Measurements from ENCODE around the gene ZNF385C. TPM values are rescaled to one million over a fixed set of nuclear protein-coding genes. Genes with fewer than 3 reads are reported as not detected.

ZNF385C gene
- total and polyA plus RNA-seq, 2 of the 13 experiments (the other 11 are each of a cell fraction or from before 2014, with no cell fraction given) = 2.3 to 6.1 TPM

DNA sequence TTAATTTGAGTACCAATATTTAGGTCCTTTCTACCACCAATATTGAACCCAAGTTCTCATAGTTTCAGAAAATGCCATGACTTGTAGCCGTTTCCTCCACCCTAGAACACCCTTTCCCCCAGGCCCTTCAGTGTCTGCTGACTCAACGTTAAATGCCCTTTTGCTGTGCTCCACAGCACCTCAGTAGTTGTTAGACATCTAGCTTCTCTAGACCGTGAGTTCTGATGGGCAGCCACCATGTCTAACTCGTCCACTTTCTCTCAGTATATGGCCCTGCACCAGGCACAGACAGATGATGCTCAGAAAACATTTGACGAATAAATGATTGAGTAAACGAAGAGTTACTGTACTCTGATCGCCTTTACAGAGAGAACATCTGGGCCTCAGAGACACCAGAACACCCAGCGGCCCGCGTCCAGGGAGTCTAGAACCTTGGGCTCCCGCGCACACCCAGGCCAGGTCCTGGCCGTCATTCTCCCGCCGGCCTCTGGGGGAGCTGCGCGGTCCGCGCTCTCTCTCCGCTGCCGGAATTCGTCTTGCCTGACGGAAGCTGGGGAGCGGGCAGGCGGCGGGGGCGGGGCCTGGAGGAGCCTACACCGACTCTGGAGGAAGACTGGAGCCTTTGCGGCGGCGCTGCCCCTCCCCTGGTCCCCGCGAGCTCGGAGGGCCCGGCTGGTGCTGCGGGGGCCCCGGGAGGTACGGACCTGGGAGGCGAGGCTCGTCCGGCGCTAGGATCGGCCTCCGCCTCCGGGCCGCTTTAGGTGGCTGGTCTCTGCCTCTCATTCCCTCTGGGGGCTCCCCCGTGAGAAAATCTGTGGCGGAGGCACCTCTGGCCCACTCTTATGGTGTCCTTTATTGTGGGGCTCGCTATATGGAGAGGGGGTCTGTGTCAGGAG lies 78.5 kb downstream of the ZNF385C start, which contains the start of gene NKIRAS2 (continued):
- TF ChIP-seq SKI (IDR thresholded peaks at IDR 0.05; ENCODE audit: partially characterized antibody) = peak; percentile 63
- TF ChIP-seq HMG20B (CRISPR knock-in tag; conservative IDR thresholded peaks at IDR 0.05) = no peak
- TF ChIP-seq ZFP37 (CRISPR knock-in tag; IDR thresholded peaks at IDR 0.05; ENCODE audit: borderline replicate concordance) = 0 out of 2 replicates have a peak, but pooled peaks have one; percentile 67
- TF ChIP-seq ZNF329 (CRISPR knock-in tag; IDR thresholded peaks at IDR 0.05; ENCODE audit: low read depth) = no peak
- TF ChIP-seq MTA1 (CRISPR knock-in tag; IDR thresholded peaks at IDR 0.05; ENCODE audit: borderline replicate concordance) = peak; percentile 84; the same call in 1 of the 2 replicates
- no peak for TF ChIP-seq STAG1 (CRISPR knock-in tag; IDR thresholded peaks at IDR 0.05)
- TF ChIP-seq AGO2 (optimal IDR thresholded peaks at IDR 0.05; ENCODE audit: low read depth, low read length) = peak; percentile 86
- TF ChIP-seq ZBTB25 (CRISPR knock-in tag; IDR thresholded peaks at IDR 0.05) = peak; percentile 100
- TF ChIP-seq SRY (CRISPR knock-in tag; IDR thresholded peaks at IDR 0.05) = 0 out of 2 replicates have a peak, but pooled peaks have one; percentile 36
- TF ChIP-seq ASH2L (IDR thresholded peaks at IDR 0.05; ENCODE audit: insufficient read length, low read depth, low read length) = peak; percentile 82
- TF ChIP-seq, protein P1, sequence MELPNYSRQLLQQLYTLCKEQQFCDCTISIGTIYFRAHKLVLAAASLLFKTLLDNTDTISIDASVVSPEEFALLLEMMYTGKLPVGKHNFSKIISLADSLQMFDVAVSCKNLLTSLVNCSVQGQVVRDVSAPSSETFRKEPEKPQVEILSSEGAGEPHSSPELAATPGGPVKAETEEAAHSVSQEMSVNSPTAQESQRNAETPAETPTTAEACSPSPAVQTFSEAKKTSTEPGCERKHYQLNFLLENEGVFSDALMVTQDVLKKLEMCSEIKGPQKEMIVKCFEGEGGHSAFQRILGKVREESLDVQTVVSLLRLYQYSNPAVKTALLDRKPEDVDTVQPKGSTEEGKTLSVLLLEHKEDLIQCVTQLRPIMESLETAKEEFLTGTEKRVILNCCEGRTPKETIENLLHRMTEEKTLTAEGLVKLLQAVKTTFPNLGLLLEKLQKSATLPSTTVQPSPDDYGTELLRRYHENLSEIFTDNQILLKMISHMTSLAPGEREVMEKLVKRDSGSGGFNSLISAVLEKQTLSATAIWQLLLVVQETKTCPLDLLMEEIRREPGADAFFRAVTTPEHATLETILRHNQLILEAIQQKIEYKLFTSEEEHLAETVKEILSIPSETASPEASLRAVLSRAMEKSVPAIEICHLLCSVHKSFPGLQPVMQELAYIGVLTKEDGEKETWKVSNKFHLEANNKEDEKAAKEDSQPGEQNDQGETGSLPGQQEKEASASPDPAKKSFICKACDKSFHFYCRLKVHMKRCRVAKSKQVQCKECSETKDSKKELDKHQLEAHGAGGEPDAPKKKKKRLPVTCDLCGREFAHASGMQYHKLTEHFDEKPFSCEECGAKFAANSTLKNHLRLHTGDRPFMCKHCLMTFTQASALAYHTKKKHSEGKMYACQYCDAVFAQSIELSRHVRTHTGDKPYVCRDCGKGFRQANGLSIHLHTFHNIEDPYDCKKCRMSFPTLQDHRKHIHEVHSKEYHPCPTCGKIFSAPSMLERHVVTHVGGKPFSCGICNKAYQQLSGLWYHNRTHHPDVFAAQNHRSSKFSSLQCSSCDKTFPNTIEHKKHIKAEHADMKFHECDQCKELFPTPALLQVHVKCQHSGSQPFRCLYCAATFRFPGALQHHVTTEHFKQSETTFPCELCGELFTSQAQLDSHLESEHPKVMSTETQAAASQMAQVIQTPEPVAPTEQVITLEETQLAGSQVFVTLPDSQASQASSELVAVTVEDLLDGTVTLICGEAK (IDR thresholded peaks at IDR 0.05) = 0 out of 2 replicates have a peak, but pooled peaks have one; percentile 24
- TF ChIP-seq, protein P1 (CRISPR knock-in tag; IDR thresholded peaks at IDR 0.05) = peak; percentile 88; the same call in 1 of the 2 replicates
- peak; percentile 45; the same call in 1 of the 2 replicates for TF ChIP-seq ZNF709 (CRISPR knock-in tag; IDR thresholded peaks at IDR 0.05)
- no peak for TF ChIP-seq ZNF30 (CRISPR knock-in tag; IDR thresholded peaks at IDR 0.05)
- no peak for TF ChIP-seq ZNF678 (CRISPR knock-in tag; IDR thresholded peaks at IDR 0.05)
- TF ChIP-seq PCBP2 (optimal IDR thresholded peaks at IDR 0.05; ENCODE audit: low read depth, low read length, poor library complexity, severe bottlenecking) = no peak
- TF ChIP-seq, protein P2, sequence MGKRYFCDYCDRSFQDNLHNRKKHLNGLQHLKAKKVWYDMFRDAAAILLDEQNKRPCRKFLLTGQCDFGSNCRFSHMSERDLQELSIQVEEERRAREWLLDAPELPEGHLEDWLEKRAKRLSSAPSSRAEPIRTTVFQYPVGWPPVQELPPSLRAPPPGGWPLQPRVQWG (CRISPR knock-in tag; IDR thresholded peaks at IDR 0.05; ENCODE audit: borderline replicate concordance, low read depth) = no peak
- no peak for TF ChIP-seq ZNF136 (CRISPR knock-in tag; IDR thresholded peaks at IDR 0.05; ENCODE audit: low read depth)
- peak; percentile 92; the same call in 1 of the 2 replicates for TF ChIP-seq MAF1 (CRISPR knock-in tag; IDR thresholded peaks at IDR 0.05; ENCODE audit: borderline replicate concordance)
